Colon (tissue), 2 donors: ENCODE measurements around the gene DUS1L.

Experiments
- FAIRE-seq: peaks from 2 replicates; lab custom pipeline; 2012; peaks lifted over from hg19 to GRCh38; lab: Jason Lieb, UNC
- donor health status: control.
- donor health status: control.

The DUS1L gene

GRCh38 chr17:82065638-82066303 lies at the start of gene DUS1L:
TSS of gene DUS1L (minus strand) at chr17:82065804. CDS start at chr17:82065059, 745 bp downstream.
- FAIRE-seq: no peak

- FAIRE-seq: no peak
Measured at GRCh38 chr17:82114872-82115271, 49.3 kb upstream of the DUS1L start.

GRCh38 chr17:82114447-82114846 lies 48.8 kb upstream of the DUS1L start:
- FAIRE-seq: no peak

- FAIRE-seq: no peak
Measured at GRCh38 chr17:82113941-82114340, 48.3 kb upstream of the DUS1L start.

GRCh38 chr17:82113422-82113821 lies 47.8 kb upstream of the DUS1L start:
- FAIRE-seq: no peak

- FAIRE-seq: no peak
Measured at GRCh38 chr17:82112914-82113311, 47.3 kb upstream of the DUS1L start.

GRCh38 chr17:82112181-82112913 lies 46.7 kb upstream of the DUS1L start:
- FAIRE-seq: no peak

- no peak for FAIRE-seq
Measured at GRCh38 chr17:82110298-82110697, 44.7 kb upstream of the DUS1L start.

GRCh38 chr17:82108961-82109475 lies 43.4 kb upstream of the DUS1L start:
- FAIRE-seq: no peak

GRCh38 chr17:82108496-82108945 lies 42.9 kb upstream of the DUS1L start:
- FAIRE-seq: no peak

- no peak for FAIRE-seq
Measured at GRCh38 chr17:82108038-82108437, 42.4 kb upstream of the DUS1L start.

- FAIRE-seq: no peak
Measured at GRCh38 chr17:82107341-82107860, 41.8 kb upstream of the DUS1L start.

GRCh38 chr17:82106688-82107305 lies 41.2 kb upstream of the DUS1L start:
- no peak for FAIRE-seq

GRCh38 chr17:82105882-82106687 lies 40.5 kb upstream of the DUS1L start:
- FAIRE-seq: no peak

- no peak for FAIRE-seq
Measured at GRCh38 chr17:82105417-82105881, 39.8 kb upstream of the DUS1L start.

GRCh38 chr17:82104797-82105416 lies 39.3 kb upstream of the DUS1L start:
- no peak for FAIRE-seq

- FAIRE-seq: no peak
Measured at GRCh38 chr17:82103553-82104451, 38.2 kb upstream of the DUS1L start.

- no peak for FAIRE-seq
Measured at GRCh38 chr17:82101767-82102679, 36.4 kb upstream of the DUS1L start.

GRCh38 chr17:82101301-82101715 lies 35.7 kb upstream of the DUS1L start:
- no peak for FAIRE-seq
